ENCODE measurements around the gene UBR4.

DNA sequence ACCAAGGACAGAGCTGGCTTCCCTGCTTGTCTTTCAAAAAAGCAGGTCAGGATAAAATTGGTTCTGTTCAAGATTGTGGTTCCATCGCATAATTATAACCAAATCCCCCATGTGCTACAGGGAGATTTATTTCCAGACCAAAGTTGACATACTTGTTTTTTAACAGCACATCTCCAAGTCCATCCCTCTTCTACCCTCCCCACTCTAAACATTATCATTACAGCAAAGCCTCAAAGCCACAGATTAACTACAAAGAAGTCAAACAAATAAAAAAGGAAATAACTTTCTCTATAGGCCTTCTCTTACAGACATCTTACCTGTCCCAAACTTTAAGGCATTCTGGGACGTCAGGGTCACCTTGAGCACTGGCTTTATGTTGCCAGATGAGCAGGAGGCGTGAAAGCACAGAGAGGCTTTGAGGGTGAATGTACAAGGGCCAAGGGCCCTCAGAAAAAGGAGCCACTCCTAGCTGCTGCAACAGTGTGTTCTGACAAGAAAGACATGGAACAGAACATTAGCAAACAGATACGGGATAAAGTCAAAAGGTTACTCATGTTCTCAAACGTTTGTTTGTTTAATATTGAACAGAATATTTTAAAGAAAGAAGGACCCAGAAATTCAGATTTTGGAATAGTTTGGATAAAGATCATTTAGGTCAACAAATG is 31.2 kb downstream of the UBR4 start:
- TF ChIP-seq, protein P1, sequence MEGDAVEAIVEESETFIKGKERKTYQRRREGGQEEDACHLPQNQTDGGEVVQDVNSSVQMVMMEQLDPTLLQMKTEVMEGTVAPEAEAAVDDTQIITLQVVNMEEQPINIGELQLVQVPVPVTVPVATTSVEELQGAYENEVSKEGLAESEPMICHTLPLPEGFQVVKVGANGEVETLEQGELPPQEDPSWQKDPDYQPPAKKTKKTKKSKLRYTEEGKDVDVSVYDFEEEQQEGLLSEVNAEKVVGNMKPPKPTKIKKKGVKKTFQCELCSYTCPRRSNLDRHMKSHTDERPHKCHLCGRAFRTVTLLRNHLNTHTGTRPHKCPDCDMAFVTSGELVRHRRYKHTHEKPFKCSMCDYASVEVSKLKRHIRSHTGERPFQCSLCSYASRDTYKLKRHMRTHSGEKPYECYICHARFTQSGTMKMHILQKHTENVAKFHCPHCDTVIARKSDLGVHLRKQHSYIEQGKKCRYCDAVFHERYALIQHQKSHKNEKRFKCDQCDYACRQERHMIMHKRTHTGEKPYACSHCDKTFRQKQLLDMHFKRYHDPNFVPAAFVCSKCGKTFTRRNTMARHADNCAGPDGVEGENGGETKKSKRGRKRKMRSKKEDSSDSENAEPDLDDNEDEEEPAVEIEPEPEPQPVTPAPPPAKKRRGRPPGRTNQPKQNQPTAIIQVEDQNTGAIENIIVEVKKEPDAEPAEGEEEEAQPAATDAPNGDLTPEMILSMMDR (IDR thresholded peaks at IDR 0.05; ENCODE audit: poor library complexity, severe bottlenecking) = no peak
- TF ChIP-seq EZH2 (IDR thresholded peaks at IDR 0.05; ENCODE audit: borderline replicate concordance, insufficient read depth, low read length, poor library complexity, severe bottlenecking) (no peak), EP300 (conservative IDR thresholded peaks at IDR 0.05; ENCODE audit: poor library complexity, severe bottlenecking) (no peak), POLR2AphosphoS5 (IDR thresholded peaks at IDR 0.05) (no peak), RAD21 (conservative IDR thresholded peaks at IDR 0.05) (no peak)
